ENCODE results near the gene ALX4.

- TF ChIP-seq ARNT (IDR thresholded peaks at IDR 0.05): no peak
- no peak for TF ChIP-seq HDGF (IDR thresholded peaks at IDR 0.05; ENCODE audit: borderline replicate concordance)
- no peak for TF ChIP-seq LEF1 (IDR thresholded peaks at IDR 0.05; ENCODE audit: borderline replicate concordance)
- no peak for TF ChIP-seq PKNOX1 (IDR thresholded peaks at IDR 0.05)
- no peak for TF ChIP-seq BHLHE40 (IDR thresholded peaks at IDR 0.05; ENCODE audit: borderline replicate concordance)
- no peak for TF ChIP-seq FOXK2 (IDR thresholded peaks at IDR 0.05)
- no peak for TF ChIP-seq ELF4 (IDR thresholded peaks at IDR 0.05)
- no peak for TF ChIP-seq SP1 (IDR thresholded peaks at IDR 0.05)
- no peak for TF ChIP-seq SUZ12 (IDR thresholded peaks at IDR 0.05)
- no peak for TF ChIP-seq TARDBP (IDR thresholded peaks at IDR 0.05)
Observed at GRCh38 chr11:44263738-44264437, 46.1 kb downstream of the ALX4 start.
